HS-27A (cell line): ENCODE results near the gene ARHGAP30.

ENCODE experiments used
- DNase-seq: peaks from one replicate; pipeline ENCODE4 v3.0.0-alpha.2; 2012; ENCODE audit warnings: low read depth, missing footprints

The ARHGAP30 gene

DNA sequence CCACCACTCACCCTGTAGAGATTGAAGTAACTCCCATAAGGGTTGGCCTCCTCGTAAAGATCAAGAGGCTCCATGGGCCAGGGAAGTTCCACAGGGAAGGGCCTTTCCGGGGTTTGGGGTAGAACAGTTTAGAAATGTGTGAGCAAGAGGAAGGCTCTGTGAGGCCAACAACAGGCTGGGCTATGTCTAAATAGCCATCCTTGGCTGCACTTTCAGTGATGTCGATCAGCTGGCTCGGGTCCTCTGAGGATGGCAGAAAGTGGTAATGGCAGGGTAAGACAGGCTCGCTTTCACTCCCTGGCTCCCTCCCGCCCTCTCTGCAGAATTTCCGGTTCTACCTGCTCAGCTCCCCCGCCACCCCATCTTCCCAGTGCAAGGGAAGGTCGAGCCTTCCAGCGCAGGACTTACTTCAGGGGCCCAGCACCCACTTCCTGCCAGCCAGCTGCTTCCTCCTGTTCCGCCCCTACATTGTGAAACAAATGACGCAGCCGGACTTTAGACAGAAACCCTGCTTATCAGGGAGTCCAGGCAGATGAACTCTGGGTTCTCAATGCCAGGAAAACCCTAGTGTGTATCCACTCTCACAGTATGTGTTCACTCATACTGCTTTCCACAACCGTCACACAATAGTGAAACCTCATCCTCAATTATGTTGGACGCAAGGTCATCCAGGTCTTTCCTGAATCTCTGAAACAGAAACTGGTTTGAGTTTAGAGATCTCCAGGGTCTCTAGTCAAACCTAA is 56.0 kb downstream of the ARHGAP30 start:
- DNase-seq: no peak

DNA sequence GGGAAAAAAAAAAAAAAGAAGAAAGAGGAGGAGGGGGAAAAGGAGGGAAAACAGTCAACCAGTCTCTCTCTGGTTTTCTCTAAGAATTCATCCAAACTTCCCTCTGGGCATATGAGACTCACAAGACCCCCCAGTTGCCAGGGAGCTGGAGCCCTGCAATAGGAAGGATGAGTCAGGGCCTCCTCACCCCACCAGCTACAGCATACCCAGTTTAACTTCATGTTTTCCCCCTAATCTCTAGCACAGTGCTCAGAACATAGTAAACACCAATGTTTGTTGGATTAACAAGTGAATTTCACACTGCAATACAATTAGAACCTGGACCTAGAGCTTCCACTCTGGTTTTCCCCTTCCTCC is 56.6 kb downstream of the ARHGAP30 start:
- DNase-seq: no peak

DNA sequence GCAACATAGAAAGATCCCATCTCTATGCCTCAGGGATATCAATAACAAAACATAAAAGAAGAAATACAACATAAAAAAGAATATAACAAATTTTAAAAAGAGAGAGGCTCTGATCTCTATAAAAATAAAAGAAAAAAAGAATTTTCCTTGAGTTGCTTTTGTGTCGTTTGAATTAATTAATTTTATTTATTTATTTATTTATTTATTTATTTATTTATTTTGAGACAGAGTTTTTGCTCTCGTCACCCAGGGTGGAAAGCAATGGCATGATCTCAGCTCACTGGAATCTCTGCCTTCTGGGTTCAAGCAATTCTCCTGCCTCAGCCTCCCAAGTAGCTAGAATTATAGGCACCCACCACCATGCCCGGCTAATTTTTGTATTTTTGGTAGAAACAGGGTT is 57.3 kb downstream of the ARHGAP30 start:
- DNase-seq: no peak

DNA sequence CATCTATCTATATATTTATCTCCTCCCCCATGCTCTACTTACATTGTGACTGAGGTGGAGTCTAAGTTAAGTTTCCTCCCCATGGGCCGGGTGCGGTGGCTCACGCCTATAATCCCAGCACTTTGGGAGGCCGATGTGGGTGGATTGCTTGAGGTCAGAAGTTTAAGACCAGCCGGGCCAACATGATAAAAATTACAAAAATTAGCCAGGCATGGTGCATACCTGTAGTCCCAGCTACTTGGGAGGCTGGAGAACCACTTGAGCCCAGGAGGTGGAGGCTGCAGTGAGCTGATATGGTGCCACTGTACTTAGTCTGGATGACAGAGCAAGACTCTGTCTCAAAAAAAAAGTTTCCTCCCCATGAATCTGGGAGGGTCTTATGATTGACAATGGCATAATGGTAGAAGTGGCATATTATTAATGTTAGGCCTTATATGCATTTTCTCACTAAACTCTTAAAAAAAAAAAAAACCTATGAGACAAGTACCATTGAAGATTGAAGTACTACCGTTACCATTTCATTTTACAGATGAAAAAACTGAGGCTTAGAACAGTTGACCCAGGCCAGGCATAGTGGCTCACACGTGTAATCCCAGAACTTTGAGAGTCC is 60.0 kb downstream of the ARHGAP30 start:
- no peak for DNase-seq

DNA sequence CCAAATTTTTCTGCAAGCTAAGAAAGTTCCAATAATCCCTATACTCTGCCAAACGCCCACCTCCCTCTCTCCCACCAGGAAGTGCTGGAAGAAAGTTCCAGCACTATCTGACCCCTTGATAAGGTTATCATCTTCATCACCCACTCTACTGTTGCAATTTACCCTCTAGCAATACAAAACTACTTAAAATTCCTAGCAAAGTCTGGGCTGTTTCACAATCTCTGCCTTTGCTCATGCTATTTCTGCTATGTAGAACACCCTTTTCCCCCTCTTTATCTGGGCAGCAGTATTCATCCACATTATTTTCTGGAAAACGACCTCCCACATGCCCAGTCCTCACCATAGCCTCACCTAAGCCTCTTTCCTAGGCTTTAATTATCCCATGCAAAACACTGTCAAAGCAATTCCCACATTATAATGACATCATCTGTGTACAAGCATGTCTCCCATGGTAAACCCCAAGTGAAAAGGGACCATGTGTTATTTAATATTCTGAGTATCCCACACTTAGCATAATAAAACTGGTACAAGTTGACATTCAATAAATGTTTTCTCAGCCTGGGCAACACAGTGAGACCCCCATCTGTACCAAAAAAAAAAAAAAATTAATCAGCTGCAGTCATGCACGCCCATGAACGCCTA is 60.7 kb downstream of the ARHGAP30 start:
- no peak for DNase-seq

DNA sequence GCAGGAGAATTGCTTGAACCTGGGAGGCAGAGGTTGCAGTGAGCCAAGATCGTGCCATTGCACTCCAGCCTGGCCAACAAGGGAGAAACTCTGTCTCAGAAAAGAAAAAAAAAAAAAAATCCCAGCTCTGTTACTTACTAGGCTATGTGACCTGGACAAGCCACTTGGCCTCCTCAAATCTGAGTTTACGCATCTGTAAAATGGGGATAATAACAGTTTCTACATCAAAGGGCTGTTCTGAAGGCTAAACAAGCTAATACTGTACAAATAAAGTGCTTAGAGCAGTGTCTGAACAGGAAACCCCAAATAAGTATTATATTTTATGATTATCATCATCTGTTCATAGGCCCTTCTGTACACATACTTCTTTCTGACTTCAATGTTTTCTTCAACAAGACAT is 62.3 kb downstream of the ARHGAP30 start:
- DNase-seq: no peak

DNA sequence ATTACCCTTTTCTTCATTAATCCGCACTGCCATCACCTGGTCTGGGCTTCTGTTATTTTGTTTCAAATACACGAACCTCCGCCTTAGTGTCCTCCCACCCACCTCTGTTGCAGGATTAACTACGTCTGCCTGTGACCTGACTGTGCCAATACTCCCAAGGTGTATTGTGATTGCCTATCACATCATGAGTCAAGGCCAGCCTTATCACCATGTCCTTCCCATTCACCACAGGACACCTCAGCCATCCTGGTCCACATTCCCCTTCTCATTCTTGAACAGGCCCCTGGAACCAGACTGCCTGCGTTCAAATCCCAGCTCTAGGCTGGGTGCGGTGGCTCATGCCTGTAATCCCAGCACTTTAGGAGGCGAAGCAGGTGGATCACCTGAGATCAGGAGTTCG is 63.1 kb downstream of the ARHGAP30 start:
- DNase-seq: no peak

DNA sequence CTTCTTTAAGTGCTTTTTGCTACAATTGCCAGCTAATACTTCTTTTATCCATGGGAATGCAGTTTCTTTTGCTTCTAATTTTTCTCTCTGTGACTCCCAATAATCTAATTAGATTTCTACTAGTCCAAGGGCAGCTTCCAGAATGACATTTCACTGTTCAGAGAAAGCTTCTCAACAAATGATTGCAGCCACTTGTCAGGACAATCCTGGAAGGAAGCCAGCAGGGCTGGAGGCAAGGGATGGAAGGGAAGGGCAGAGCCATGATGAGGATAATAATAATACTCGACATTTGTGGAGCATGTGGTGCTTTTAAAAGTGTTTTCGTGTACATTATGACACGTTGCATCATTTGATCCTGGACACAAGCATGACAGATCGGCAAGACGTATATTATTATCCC is 68.2 kb downstream of the ARHGAP30 start:
- no peak for DNase-seq

DNA sequence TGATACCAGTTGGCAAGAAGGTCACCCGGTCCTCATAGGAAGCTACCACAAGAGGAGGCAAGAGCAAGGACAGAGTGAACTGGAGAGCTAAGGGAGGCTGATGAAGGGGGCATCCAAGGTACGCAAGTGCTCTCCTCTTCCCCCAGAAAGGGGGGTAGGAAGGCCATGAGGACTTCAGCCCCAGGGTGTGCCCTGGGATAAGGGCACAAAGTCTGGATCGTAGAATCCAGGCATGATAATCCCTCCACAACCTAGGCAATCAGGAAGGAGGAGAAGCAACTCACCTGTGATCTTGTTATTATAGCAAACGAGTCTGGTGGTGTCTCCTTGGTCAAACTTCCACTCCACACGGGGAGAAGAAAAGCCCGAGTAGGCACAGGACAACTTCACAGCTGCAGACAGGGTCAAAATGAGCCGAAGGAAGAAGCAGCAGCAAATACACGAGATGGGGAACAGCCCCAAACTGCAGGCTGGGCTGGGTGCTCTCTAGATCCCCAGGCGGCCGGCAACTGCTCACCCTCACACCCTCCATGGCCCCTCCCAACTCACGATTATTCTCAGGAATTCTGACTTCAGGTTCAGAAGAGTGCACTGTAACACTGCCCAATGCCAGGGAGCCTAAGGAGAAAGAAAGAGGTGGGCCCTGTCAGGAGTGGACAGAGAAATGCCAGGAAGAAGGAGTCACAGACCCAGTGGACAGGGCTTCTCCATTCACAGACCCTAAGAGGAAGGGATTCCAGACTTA is 68.8 kb downstream of the ARHGAP30 start:
- no peak for DNase-seq

DNA sequence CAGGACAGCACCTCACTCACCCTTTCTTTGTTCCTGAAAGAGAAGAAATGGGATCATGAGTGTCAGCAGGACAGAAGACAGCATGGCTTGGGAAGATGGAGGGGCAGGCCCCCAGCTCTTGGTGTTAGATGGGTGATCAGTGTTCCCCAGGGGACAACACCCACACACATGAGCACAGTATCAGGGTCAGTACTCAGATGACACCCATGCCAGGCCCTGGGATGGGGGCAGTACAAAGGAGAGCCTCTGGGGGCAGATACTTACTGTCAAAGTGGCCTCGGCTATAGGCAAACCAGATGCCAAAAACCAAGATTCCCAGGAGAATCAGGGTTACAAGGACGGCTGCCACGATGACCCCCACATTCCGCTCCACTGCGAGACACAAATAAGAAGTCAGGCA is 70.3 kb downstream of the ARHGAP30 start:
- DNase-seq: no peak

DNA sequence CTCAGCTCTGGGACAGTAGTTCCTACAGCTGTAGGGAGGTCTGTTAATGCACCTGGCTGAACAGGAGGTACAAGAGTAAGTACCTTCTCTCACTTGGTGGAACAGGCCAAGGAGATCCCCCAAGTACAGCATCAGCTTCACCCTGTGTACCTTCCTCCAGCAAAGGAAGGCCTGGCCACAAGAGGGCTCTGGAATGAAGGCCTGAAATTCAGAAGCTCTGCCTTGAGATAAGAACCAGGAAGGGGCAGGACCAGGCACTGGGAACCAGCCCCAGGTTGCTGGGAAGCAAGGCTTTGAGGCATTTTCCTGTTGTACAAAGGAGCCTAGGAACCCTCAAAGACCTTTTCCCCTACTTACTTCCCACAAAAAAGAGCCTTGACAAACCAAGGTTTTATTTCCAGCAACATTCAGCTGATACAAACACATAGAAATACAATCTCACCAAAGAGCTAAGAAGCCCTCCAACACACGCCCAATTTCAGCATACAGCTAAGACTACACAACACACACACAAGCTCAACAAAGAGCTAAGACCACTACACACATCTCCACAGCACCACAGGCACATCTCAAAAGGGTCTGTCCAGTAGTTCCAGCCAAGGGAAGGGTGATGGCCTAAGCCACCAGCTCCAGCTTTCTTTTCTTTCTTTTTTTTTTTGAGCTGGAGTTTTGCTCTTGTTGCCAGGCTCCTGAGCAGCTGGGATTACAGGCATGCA is 72.2 kb downstream of the ARHGAP30 start:
- no peak for DNase-seq
